CD4-positive, alpha-beta T cell treated with Interleukin-21 for 1 hour (primary cell): ENCODE data around the gene PDCD2.
"Not testable (repeated sequence)": the region's sequence is repeated elsewhere in the genome, so short reads cannot be mapped to it uniquely, and the experiment has no call there.

Experiments
- DNase-seq: peaks from one replicate; pipeline ENCODE4 v3.0.0-alpha.2; 2020

The PDCD2 gene

GRCh38 chr6:170545405-170545804 lies 39.0 kb downstream of the PDCD2 start:
- DNase-seq, result no peak

DNA sequence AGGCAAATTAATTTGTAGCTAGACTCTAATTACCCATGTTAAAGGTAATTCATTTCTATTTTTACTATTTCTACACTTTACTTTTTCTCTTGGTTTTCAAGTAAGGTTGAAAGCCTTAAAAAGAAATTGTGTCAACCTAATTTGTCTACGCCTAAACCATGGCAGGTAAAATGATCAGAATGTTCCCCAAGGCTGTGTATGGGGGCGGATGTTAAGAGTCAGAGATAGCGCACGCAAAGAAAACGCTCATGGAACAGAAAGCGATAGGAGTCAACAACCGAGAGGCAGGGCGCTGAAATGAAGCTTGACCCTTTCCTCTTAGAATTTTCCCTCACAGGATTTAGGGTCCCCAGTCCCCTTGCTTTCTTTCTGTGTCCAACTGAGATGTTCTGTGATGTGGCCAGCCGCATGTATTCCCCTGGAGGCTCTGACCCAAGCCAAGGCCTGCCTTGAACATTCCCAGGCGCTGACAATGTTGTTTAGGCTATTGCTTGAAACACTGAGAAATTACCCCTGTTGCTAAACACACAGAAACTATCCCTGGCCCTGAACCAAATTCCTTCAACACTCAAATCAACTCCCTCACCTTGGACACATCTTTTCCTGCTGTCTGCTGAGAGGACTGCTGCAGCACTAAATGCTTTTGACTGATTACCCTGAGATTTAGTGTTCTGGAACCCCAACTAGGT lies 42.3 kb downstream of the PDCD2 start:
- DNase-seq, result no peak

DNA sequence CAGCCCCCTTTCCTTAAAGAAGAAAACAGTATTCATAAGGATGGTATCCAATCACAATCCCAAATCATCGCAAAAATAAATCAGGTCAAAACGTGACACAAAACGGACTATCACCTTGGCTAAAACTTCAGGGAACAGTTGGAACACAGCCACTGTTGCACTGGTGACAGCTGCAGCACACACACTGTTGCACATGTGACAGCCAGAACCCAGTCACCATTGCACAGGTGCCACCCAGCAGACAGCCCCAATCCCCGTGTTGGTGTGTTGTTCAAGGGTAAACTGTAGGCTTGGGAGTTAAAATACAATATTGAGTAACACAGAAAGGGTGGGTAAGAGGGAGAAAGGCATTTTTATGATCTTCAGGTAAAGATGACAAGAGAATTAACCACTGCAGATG lies 47.1 kb downstream of the PDCD2 start:
- no peak for DNase-seq

GRCh38 chr6:170536671-170537070 lies 47.8 kb downstream of the PDCD2 start:
- no peak for DNase-seq

- no peak for DNase-seq
These were observed 49.4 kb downstream of the PDCD2 start for GRCh38 chr6:170535004-170535403.

DNA sequence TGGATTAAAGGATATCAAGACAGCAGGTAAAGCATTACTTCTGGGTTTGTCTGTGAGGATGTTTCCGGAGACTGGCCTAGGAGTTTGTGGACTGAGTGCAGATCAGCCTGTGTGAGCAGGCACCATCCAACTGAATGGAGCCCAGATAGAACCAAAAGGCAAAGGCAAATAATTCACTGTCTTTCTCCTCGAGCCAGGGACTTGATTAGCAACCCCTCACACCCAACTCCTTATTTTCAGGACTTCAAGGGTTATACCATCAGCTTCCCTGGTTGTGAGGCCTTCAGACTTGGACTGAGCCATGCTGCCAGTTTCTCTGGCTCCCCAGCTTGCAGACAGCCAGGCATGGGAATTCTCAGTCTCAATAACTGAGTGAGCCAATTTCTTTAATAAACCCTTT lies 50.6 kb downstream of the PDCD2 start:
- no peak for DNase-seq

GRCh38 chr6:170532867-170533488 lies 51.5 kb downstream of the PDCD2 start:
- no peak for DNase-seq

GRCh38 chr6:170529839-170530469 lies 54.5 kb downstream of the PDCD2 start:
- DNase-seq, result peak; percentile 66

GRCh38 chr6:170527995-170528394 lies 56.4 kb downstream of the PDCD2 start:
- DNase-seq, result not testable (repeated sequence)

DNA sequence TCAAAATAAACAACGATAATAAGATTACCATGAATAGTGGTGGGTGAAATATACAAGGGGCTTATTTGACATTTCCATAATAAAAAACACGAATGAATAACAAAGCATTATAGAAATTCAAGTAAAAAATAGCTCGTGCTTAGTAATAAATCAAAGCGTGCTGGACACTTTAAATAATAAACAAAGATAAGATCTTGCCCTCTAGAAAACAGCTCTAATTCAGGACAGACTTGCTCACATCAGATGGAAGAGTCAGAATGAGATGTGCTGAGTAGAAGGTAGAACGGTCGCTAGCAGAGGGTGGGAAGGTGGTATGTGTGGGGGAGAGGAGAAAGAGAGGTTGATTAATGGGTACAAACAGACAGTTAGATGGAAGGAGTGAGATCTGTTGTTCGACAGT lies 58.6 kb downstream of the PDCD2 start:
- DNase-seq, result no peak
